Measurements from ENCODE around the gene FILIP1.

The FILIP1 gene

DNA sequence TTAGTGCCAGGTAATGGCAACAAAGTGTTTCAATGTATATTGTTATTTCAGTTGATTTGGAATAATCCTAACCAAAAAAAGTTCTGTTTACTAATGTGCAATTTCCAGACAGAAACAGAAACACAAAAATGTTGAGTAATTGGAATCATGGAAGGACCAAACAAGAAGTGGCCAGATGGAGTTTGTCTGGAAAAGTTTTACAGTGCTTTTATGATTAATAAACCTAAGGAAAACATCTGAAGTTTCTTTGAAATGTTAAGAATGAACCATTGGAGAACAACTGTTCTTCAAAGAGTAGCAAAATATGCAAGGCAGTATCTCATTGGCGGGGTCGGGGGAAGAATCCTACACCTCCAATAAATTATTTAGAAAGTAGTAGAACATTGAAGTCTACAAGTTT is 19.0 kb upstream of the FILIP1 start:
- no peak for TF ChIP-seq CTCF (IDR thresholded peaks at IDR 0.05; ENCODE audit: extremely low read depth, insufficient read depth, missing control alignments)
- DNase-seq (ENCODE audit: low spot score), result no peak
- in situ Hi-C loops (cut with MboI; ENCODE audit: low pct_unique_long_range_greater_than_20kb, low sequenced_read_pairs, unreplicated experiment), result no loop called here

GRCh38 chr6:75505424-75505823 is 11.8 kb upstream of the FILIP1 start:
- DNase-seq (ENCODE audit: low spot score), result no peak
- in situ Hi-C loops (cut with MboI; ENCODE audit: low pct_unique_long_range_greater_than_20kb, low sequenced_read_pairs, unreplicated experiment), result no loop called here
- TF ChIP-seq CTCF (IDR thresholded peaks at IDR 0.05; ENCODE audit: extremely low read depth, insufficient read depth, missing control alignments), result no peak

GRCh38 chr6:75504465-75505222 is 11.0 kb upstream of the FILIP1 start:
- in situ Hi-C loops (cut with MboI; ENCODE audit: low pct_unique_long_range_greater_than_20kb, low sequenced_read_pairs, unreplicated experiment), result no loop called here
- no peak for DNase-seq (ENCODE audit: low spot score)
- peak; percentile 8 for TF ChIP-seq CTCF (IDR thresholded peaks at IDR 0.05; ENCODE audit: extremely low read depth, insufficient read depth, missing control alignments)

GRCh38 chr6:75503291-75503690 is 9.7 kb upstream of the FILIP1 start:
- DNase-seq (ENCODE audit: low spot score), result no peak
- TF ChIP-seq CTCF (IDR thresholded peaks at IDR 0.05; ENCODE audit: extremely low read depth, insufficient read depth, missing control alignments), result no peak
- in situ Hi-C loops (cut with MboI; ENCODE audit: low pct_unique_long_range_greater_than_20kb, low sequenced_read_pairs, unreplicated experiment), result no loop called here

- in situ Hi-C loops (cut with MboI; ENCODE audit: low pct_unique_long_range_greater_than_20kb, low sequenced_read_pairs, unreplicated experiment), result no loop called here
- no peak for TF ChIP-seq CTCF (IDR thresholded peaks at IDR 0.05; ENCODE audit: extremely low read depth, insufficient read depth, missing control alignments)
- no peak for DNase-seq (ENCODE audit: low spot score)
Observed at GRCh38 chr6:75502884-75503283, 9.3 kb upstream of the FILIP1 start.

DNA sequence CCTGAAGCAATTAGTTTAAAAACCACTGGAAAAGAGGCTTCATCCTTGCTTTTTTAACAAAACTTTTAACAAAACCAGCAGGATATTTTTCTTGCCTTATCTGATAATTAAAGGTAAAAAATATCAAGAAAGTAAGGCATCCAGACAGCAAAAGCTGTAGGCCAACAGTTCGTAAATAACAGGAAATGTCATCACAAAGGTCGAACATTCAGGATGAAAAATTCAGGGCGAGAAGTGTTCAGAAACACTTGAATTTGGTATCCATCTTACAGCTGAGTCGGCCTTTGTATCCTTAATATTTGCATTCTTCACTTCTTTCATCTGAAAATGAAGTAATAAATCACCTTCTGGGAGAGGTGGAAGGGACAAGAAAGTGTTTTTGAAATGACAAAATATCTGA is 8.2 kb upstream of the FILIP1 start:
- in situ Hi-C loops (cut with MboI; ENCODE audit: low pct_unique_long_range_greater_than_20kb, low sequenced_read_pairs, unreplicated experiment), result no loop called here
- DNase-seq (ENCODE audit: low spot score), result no peak
- no peak for TF ChIP-seq CTCF (IDR thresholded peaks at IDR 0.05; ENCODE audit: extremely low read depth, insufficient read depth, missing control alignments)
